ENCODE data around the gene RABAC1. TPM values are rescaled to one million over a fixed set of nuclear protein-coding genes. Genes with fewer than 3 reads are reported as not detected.

Gene RABAC1
- polyA plus RNA-seq, 1 donor from 2014 or later = 290 TPM

- H3K27me3 ChIP-seq (ENCODE audit: insufficient read depth, low read depth, low read length) = no peaks in the 10 kb centered on the region
- no peaks in the 10 kb centered on the region for H4K20me1 ChIP-seq (ENCODE audit: insufficient read depth)
- H3K9me3 ChIP-seq (ENCODE audit: low read length) = no peaks in the 10 kb centered on the region
- no peak overlapping the region for H2AFZ ChIP-seq (ENCODE audit: low read depth, low read length)
- no peak for TF ChIP-seq EP300 (conservative IDR thresholded peaks at IDR 0.05; ENCODE audit: poor library complexity, severe bottlenecking)
- no peak for TF ChIP-seq TAF1 (IDR thresholded peaks at IDR 0.05; ENCODE audit: low read depth)
- no peaks in the 10 kb centered on the region for H3F3A ChIP-seq (ENCODE audit: insufficient read depth, low read length, poor library complexity, severe bottlenecking)
- no peak overlapping the region for H3K27ac ChIP-seq (ENCODE audit: low read length)
- H3K9me2 ChIP-seq (ENCODE audit: insufficient read depth, low read length) = no peaks in the 10 kb centered on the region
- no peaks in the 10 kb centered on the region for H3K79me2 ChIP-seq (replicated peaks; ENCODE audit: insufficient read depth, low read length)
- no peaks in the 10 kb centered on the region for H3K36me3 ChIP-seq (ENCODE audit: insufficient read depth, low read length)
- H3K9ac ChIP-seq (ENCODE audit: low read length) = no peak overlapping the region
- no peak overlapping the region for H3K4me2 ChIP-seq (ENCODE audit: low read length)
- H3K4me3 ChIP-seq (ENCODE audit: low read length) = no peak overlapping the region
These were observed 9.9 kb upstream of the RABAC1 start for GRCh38 chr19:41968751-41969595.

- H3K27me3 ChIP-seq (ENCODE audit: insufficient read depth, low read depth, low read length) = no peaks in the 10 kb centered on the region
- no peak overlapping the region for H2AFZ ChIP-seq (ENCODE audit: low read depth, low read length)
- no peaks in the 10 kb centered on the region for H4K20me1 ChIP-seq (ENCODE audit: insufficient read depth)
- H3K4me3 ChIP-seq (ENCODE audit: low read length) = no peak overlapping the region
- H3F3A ChIP-seq (ENCODE audit: insufficient read depth, low read length, poor library complexity, severe bottlenecking) = no peaks in the 10 kb centered on the region
- no peaks in the 10 kb centered on the region for H3K9me2 ChIP-seq (ENCODE audit: insufficient read depth, low read length)
- H3K27ac ChIP-seq (ENCODE audit: low read length) = no peak overlapping the region
- no peak overlapping the region for H3K4me2 ChIP-seq (ENCODE audit: low read length)
- H3K9ac ChIP-seq (ENCODE audit: low read length) = no peak overlapping the region
- no peaks in the 10 kb centered on the region for H3K36me3 ChIP-seq (ENCODE audit: insufficient read depth, low read length)
- H3K79me2 ChIP-seq (replicated peaks; ENCODE audit: insufficient read depth, low read length) = no peaks in the 10 kb centered on the region
- H3K9me3 ChIP-seq (ENCODE audit: low read length) = no peaks in the 10 kb centered on the region
- TF ChIP-seq POLR2AphosphoS5 (IDR thresholded peaks at IDR 0.05) (no peak), RAD21 (conservative IDR thresholded peaks at IDR 0.05) (no peak), EZH2 (IDR thresholded peaks at IDR 0.05; ENCODE audit: borderline replicate concordance, insufficient read depth, low read length, poor library complexity, severe bottlenecking) (no peak), MXI1 (conservative IDR thresholded peaks at IDR 0.05; ENCODE audit: poor library complexity, severe bottlenecking) (no peak), CTCF (IDR thresholded peaks at IDR 0.05; ENCODE audit: poor library complexity, severe bottlenecking) (no peak), TAF1 (IDR thresholded peaks at IDR 0.05; ENCODE audit: low read depth) (no peak), REST (IDR thresholded peaks at IDR 0.05; ENCODE audit: borderline replicate concordance) (no peak), SMC3 (conservative IDR thresholded peaks at IDR 0.05; ENCODE audit: poor library complexity) (no peak), EP300 (conservative IDR thresholded peaks at IDR 0.05; ENCODE audit: poor library complexity, severe bottlenecking) (no peak)
These were observed 8.1 kb upstream of the RABAC1 start for GRCh38 chr19:41967054-41967783.
